ENCODE measurements around the gene ATP13A3. TPM values are rescaled to one million over a fixed set of nuclear protein-coding genes. Genes with fewer than 3 reads are reported as not detected.

Gene ATP13A3
- total and polyA plus RNA-seq, 9 of the 15 experiments (the other 6 are each of a cell fraction or from before 2014, with no cell fraction given), result 16.6 to 135 (median 86.6) TPM

DNA sequence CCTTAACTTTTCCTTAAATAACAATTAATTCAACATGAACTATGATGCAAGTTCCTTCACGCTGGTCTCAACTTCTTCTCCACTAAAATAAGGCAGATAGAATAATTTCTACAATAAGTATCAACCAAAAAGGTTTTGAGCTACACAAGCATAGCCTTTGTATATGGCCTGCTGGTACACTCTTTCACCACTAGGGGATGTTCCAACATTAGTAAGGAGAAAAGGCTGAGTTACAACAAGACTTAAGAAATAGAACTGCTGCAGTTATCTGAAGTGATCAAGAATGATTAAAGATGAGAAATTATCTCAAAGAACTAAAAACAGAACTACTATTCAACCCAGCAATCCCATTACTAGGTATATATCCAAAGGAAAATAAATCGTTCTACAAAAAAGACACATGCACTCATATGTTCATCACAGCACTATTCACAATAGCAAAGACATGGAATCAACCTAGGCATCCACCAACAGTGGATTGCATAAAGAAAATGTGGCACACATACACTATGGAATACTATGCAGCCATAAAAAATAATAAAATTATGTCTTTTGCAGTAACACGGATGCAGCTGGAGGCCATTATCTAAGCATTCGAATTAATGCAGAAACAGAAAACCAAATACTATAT, 14.4 kb downstream of the ATP13A3 start:
- Histone ChIP-seq H3K4me2 (ENCODE audit: insufficient read depth, low read length) (no peak overlapping the region), H4K20me1 (replicated peaks; ENCODE audit: control insufficient read depth, insufficient read depth, low read length) (peaks cover 30% of the 10 kb centered on the region; the same call in 1 of the 2 replicates), H3K27ac (ENCODE audit: extremely low read depth, low read depth, low read length) (no peak overlapping the region), H3K27me3 (ENCODE audit: control insufficient read depth in 2 of 2, insufficient read depth in 2 of 2, low read length in 2 of 2) (no peaks in the 10 kb centered on the region), H3K4me3 (no peak overlapping the region), H3K9me3 (replicated peaks; ENCODE audit: control insufficient read depth, insufficient read depth, low read depth, low read length) (no peaks in the 10 kb centered on the region), H3K9me1 (ENCODE audit: control insufficient read depth, insufficient read depth, low read length) (no peaks in the 10 kb centered on the region), H2AFZ (ENCODE audit: low read depth, low read length) (no peak overlapping the region), H3K79me2 (ENCODE audit: control insufficient read depth, insufficient read depth, low read length) (peaks cover 99% of the 10 kb centered on the region), H3K4me1 (replicated peaks in 1 of 2; ENCODE audit: control insufficient read depth in 2 of 2, insufficient read depth in 2 of 2, low read length in 2 of 2) (peaks cover 0 to 19% of the 10 kb centered on the region in 2 experiments; a peak in 4 of 5 replicates), H3K36me3 (ENCODE audit: control insufficient read depth, insufficient read depth, low read length) (peaks cover 17% of the 10 kb centered on the region; the same call in 1 of the 3 replicates), H3K9ac (ENCODE audit: insufficient read depth in 1 of 2, low read depth in 2 of 2, low read length in 2 of 2) (no peak overlapping the region)
- no TSS peak for BruUV-seq (replicated peaks)
- peak; percentile 6 for FAIRE-seq
- ChIA-PET CTCF (ENCODE audit: low intra/inter-chr PET ratio) (interaction anchor here (0.8 to 1.9 kb wide), 5 partner anchors 15 to 122 kb away, joined by 3 to 23 read pairs (median 5); partner anchors contain the start of gene ATP13A3), POLR2A (interaction anchor here (0.6 to 1.4 kb wide), 9 partner anchors 11 to 1237 kb away, joined by 3 to 7 read pairs (median 3); no protein-coding TSS in a partner anchor)
- 63% methylated on average over 4 of the region's 4 CpGs for WGBS (ENCODE audit: insufficient coverage, low coverage, missing lambda C conversion rate)
- peak; percentile 29 to 67 (median 36) for DNase-seq (ENCODE audit: extremely low read depth in 1 of 4, low spot score in 3 of 4)
- in situ Hi-C loops (cut with MboI) (no loop called here), intact Hi-C loops (cut with micrococcal nuclease) (loop anchor here (1.0 kb wide), 4 partner anchors 48 to 161 kb away; partner anchors contain the start of gene TMEM44)
- peak; percentile 81 for ATAC-seq
- TF ChIP-seq, protein P1, sequence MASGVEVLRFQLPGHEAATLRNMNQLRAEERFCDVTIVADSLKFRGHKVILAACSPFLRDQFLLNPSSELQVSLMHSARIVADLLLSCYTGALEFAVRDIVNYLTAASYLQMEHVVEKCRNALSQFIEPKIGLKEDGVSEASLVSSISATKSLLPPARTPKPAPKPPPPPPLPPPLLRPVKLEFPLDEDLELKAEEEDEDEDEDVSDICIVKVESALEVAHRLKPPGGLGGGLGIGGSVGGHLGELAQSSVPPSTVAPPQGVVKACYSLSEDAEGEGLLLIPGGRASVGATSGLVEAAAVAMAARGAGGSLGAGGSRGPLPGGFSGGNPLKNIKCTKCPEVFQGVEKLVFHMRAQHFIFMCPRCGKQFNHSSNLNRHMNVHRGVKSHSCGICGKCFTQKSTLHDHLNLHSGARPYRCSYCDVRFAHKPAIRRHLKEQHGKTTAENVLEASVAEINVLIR (CRISPR knock-in tag; IDR thresholded peaks at IDR 0.05), result no peak
- TF ChIP-seq CEBPB (tag; IDR thresholded peaks at IDR 0.05), result peak; percentile 39; the same call in 1 of the 2 replicates
- peak; percentile 47; the same call in 1 of the 2 replicates for TF ChIP-seq NBN (IDR thresholded peaks at IDR 0.05; ENCODE audit: low read depth)
- TF ChIP-seq RHOXF2B (CRISPR knock-in tag; conservative IDR thresholded peaks at IDR 0.05), result 0 out of 2 replicates have a peak, but pooled peaks have one; percentile 37
- TF ChIP-seq PHB (CRISPR knock-in tag; IDR thresholded peaks at IDR 0.05), result no peak
- 0 out of 2 replicates have a peak, but pooled peaks have one; percentile 33 for TF ChIP-seq THRAP3 (IDR thresholded peaks at IDR 0.05; ENCODE audit: borderline replicate concordance)
- no peak for TF ChIP-seq CEBPG (CRISPR knock-in tag; IDR thresholded peaks at IDR 0.05)
- peak in 1 of 2 experiments; percentile 48; a peak in 1 of 4 replicates for TF ChIP-seq CEBPG (tag; conservative IDR thresholded peaks at IDR 0.05 in 1 of 2, IDR thresholded peaks at IDR 0.05 in 1 of 2)
- peak; percentile 82 for TF ChIP-seq ARID2 (IDR thresholded peaks at IDR 0.05)
- no peak for TF ChIP-seq MECOM (CRISPR knock-in tag; IDR thresholded peaks at IDR 0.05)
- no peak for TF ChIP-seq ZNF217 (CRISPR knock-in tag; IDR thresholded peaks at IDR 0.05)
- TF ChIP-seq ESRRA (IDR thresholded peaks at IDR 0.05; ENCODE audit: borderline replicate concordance, low read depth), result 0 out of 2 replicates have a peak, but pooled peaks have one; percentile 10
- TF ChIP-seq POLR3A (IDR thresholded peaks at IDR 0.05; ENCODE audit: borderline replicate concordance, extremely low read depth, insufficient read depth, insufficient read length), result no peak
